GM19035 (cell line): Measurements from ENCODE around the gene ANKRD6.
"Not testable (repeated sequence)": the region's sequence is repeated elsewhere in the genome, so short reads cannot be mapped to it uniquely, and the experiment has no call there.

Experiments used
- ATAC-seq: cut with Tn5 transposase; IDR thresholded peaks from one replicate; pipeline ENCODE4 v1.9.1; 2021; ENCODE audit not compliant: unreplicated experiment

Gene ANKRD6

GRCh38 chr6:89641581-89641980 is 208.6 kb downstream of the ANKRD6 start:
- not testable (repeated sequence) for ATAC-seq

GRCh38 chr6:89642956-89643355 is 210.0 kb downstream of the ANKRD6 start:
- ATAC-seq = no peak

DNA sequence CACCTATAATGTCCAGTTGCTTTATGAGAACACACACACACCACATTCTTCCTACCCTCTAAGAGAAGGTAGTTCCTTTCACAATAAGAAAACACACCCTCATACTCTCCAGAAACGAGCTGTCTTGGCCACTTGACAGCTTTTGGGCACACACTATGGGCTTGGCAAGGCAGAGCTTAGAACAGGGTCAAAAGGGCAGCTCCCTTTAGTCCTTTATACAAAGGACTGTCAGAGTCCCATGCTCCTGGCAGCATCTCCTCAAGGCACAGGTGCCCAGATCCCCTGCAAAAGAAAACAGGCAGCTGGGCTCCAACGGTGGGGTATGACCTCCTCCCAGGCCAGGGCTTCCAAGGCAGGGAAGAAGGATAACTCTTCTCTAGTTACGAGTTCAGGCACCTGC is 210.5 kb downstream of the ANKRD6 start:
- ATAC-seq = no peak

GRCh38 chr6:89644864-89645263 is 211.9 kb downstream of the ANKRD6 start:
- no peak for ATAC-seq

DNA sequence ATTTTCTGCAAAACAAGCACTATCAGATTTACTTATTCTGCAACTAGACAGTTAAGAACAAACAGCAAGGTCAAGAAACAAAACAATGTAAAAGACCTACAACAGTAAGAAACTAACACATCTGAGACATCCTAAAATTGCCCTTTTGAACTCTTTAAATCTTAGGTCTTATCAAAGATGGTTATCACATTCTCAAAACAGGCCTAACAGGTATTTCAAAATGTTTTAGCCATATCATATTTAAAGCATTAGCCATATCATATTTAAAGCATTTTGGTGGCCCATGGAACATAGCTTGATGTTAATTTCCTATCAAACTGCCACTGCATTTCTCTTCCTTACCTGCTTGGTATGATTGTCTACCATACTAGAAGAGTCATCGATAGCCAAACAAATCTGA is 216.7 kb downstream of the ANKRD6 start:
- no peak for ATAC-seq

DNA sequence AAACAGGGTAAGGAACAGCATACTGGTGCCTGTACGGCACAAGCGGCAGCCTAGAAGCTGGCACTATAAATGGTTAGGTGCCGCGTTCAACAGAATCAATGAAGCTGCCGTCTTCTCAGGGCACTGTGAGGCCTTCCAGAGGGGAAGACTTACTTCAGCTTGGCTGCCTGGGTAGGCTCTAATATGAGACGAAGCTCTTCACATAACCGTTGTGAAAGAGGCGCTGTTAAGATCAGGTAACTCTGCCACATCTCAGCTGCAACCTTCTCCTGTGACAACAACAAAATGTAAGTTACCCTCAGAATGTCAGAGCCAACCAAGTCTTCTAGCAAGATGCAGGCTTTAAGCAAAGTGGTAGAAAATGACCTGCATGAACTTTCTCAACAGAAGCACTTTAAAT is 217.6 kb downstream of the ANKRD6 start:
- no peak for ATAC-seq

DNA sequence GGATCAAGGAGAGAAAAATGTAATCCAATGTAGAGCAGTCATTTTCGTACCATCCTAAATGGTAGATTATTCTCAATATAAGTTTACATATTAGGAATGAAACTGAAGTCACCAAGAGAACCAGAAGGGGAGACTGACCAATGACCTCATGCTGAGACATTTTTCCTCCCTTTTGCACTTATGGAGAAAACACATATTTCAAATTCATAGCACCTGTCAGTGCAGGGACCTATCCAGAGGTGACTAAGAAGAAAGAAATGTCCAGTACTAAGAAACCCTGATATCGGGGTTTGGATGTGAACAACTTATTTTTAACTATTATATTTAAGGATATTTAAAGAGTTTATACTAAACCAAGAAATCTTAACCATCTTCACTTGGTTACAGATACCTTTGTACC is 222.2 kb downstream of the ANKRD6 start:
- no peak for ATAC-seq

DNA sequence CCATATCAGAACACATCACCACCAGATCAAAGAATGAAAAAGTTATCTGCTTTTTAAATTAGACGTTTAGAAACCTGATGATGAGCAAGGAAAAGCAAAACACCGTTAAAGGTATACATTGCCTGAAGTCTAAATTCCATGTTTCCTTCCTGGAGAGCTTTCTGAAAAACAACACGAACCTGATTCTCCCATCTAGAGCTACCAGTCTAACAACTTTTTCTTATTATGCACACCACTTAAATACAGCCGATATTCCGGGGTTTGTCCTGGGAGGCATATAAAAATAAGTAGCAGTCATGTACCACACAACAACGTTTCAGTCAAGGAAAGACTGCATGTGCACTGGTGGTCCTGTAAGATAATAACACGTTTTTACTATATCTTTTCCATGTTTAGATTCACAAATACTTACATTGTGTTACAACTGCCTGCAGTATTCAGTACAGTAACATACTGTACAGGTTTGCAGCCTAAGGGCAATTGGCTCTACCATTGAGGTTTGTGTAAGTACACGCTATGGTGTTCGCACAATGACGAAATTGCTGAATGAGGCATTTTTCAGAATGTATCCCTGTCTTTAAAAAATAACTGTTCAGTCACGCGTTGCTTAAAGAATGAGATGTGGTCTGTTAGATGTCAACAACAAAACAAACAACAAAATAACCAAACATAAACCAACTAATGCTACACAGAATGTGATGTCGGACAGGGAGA is 224.7 kb downstream of the ANKRD6 start:
- ATAC-seq = no peak

DNA sequence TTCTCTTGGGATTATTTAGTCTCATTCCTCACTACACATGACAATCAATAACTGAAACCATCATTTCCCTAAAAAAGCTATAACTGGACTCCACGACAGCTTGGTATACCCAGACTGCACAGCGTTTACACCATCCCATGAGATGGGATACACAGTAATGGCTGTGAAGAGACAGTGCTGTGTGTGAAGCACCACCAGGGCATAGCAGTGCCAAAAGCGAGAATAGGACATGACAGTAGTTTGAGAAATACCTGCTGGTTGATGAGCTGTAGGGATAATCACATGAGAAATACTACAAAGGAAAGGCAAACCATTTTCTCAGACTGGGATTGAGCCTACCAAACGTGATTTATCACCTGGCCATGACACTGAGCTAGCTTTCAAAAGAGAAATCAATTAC is 228.0 kb downstream of the ANKRD6 start:
- ATAC-seq = no peak

DNA sequence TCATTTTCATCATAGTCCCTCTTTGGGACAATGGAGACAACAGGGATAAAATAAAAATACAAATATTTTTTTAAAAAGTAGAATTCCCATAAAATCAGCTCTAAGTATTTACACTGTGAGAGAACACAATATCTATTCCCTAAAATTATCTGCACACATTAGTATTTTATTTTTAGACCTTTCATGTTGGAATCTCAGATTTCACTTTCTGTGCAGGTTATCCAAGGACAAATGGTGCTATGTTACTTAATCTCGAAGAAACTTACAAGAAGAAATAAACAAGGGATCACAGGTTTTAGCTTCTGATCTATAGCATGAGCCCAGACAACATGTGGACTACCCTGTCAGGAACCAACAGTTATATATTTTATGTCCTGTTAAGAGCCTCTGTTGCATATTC is 228.6 kb downstream of the ANKRD6 start:
- ATAC-seq = no peak

DNA sequence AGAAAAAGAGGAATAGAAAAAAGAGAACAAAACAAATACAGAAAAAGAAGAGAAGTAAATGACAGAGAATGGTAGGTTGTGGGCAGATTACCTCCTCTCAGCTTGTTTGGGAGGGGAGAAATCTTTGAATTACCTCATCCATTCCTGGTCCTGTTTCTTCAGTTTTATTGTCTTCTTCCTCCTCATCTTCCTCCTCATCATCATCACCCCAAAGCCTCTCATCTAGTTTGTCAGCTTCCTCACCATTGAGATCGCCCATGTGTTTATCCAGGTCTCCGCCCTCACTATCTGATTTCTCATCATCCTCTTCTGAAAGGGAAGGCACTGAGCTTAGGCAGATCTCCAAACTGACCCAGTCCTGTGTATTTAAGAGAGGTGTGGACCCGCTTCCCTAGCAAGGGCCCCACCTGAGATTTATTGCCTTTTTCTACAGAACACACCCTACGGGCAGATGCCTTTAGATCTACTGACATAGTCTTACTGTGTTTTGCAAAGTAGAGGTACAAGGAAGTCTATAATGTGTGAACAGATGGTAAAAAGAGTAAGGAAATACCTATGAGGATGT is 229.8 kb downstream of the ANKRD6 start:
- no peak for ATAC-seq

DNA sequence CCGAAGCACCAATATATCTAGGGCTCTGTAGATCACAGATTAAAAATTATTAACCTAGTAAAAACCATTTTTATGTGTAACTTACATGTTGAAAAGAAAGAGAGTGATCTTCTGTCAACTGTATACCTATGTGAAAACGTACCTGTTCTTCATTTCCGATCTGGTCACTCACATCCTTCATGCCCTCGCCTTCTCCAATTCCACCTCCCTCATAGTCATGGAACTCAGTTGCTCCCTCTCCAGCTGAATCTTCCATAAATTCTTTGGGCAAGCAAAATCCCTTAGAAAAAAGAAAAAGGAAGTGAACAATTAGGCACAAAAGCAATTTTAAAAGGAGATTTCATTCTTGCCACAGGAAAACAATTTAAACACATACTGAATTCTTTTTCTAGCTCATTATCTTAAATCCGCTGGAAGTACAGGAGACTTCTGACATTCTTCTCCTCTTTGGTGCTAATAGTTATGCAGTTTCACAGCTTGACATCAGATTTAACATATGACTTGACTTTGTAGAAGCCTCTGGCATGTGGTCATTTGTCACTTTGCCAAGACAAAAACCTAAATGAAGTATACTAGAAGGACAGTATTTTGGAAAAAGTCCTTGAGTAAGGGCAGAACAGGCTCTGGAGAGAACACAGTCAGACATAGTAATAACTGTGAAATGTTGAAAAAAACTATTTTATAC is 235.1 kb downstream of the ANKRD6 start:
- ATAC-seq = no peak

- no peak for ATAC-seq
These were observed 236.1 kb downstream of the ANKRD6 start for GRCh38 chr6:89669002-89669401.

DNA sequence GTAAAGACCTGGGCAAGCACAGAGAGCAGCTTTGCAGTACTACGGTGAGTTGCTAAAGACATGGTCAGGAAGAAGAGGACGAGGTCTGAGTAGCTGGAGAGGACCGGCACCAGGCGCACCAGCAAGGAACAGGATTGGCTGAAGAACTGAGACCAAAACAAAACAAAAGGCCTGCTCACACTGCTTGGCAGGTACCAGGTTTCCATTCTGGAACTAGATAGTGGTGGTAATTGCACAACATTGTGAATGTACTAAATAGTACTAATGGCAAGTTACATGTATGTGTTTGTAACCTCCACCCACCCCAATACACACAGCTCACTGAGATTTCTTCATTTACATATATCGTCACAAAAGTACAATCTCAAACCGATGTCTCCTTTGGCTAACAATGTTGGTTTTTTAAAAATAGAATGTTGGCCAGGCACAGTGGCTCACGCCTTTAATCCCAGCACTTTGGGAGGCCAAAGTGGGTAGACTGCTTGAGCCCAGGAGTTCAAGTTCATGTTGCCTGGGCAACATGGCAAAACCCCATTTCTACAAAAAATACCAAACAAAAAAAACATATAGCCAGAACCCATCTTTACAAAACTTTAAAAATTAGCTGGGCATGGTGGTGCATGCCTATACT is 238.1 kb downstream of the ANKRD6 start:
- no peak for ATAC-seq

GRCh38 chr6:89675949-89676748 is 243.2 kb downstream of the ANKRD6 start:
- no peak for ATAC-seq

GRCh38 chr6:89678531-89678930 is 245.6 kb downstream of the ANKRD6 start:
- no peak for ATAC-seq

DNA sequence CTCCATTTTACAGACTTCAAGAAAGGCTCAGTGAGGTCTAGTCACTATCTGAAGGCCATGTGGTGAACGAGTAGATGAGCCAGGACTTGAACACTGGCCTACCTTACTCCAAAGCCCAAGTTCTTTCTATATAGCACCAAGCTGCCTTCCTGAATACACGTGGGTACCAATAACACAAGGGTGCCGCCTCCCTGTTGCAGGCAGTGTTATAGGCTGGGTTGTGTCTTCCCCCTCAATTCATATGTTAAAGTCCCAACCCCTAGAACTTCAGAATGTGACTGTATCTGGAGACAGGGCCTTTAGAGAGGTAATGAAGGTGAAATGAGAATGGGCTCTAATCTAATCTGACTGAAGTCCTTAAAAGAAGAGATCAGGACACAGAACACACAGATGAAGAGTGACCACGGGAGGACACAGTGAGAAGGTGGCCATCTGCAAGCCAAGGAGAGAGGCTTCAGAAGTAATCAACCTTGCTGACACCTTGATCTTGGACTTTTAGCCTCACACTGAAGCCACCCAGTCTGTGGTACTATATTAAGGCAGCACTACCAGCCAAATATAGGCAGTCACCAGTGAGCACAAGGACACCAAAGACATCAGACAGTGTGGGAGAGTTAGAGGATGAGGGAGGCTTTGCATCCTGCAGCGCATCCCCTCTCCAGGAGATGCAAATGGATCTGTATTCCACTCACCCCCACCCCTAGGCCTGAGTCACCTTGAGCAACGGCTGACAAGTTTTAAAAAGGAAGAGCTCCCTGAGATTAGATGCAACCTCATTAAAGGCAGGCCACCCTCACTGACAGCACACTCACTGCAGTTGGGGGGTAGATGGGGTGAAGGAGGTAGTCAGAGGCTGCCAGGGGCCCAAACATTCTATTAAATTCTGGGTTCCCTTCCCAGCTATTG is 246.5 kb downstream of the ANKRD6 start:
- no peak for ATAC-seq

DNA sequence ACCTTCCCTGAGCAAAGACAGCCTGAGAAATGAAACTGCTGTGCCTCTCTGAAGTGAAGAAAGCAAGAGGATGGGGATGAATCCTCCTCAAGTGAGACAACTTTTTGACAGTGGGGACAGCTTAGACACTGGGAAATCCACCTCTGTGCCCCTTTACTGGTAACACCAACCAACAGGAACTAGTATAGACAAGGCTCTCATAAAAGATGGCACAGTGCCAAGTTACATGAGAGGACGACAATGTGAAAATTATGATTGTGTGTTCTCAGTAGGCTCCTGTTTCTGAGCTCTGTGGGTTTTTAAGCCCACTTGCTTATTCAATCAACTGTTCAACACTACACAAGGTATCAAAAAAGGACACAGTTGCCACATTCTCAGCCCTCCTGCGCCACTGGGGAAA is 247.2 kb downstream of the ANKRD6 start:
- ATAC-seq = no peak

- ATAC-seq = no peak
These were observed 247.6 kb downstream of the ANKRD6 start for GRCh38 chr6:89680551-89680950.

DNA sequence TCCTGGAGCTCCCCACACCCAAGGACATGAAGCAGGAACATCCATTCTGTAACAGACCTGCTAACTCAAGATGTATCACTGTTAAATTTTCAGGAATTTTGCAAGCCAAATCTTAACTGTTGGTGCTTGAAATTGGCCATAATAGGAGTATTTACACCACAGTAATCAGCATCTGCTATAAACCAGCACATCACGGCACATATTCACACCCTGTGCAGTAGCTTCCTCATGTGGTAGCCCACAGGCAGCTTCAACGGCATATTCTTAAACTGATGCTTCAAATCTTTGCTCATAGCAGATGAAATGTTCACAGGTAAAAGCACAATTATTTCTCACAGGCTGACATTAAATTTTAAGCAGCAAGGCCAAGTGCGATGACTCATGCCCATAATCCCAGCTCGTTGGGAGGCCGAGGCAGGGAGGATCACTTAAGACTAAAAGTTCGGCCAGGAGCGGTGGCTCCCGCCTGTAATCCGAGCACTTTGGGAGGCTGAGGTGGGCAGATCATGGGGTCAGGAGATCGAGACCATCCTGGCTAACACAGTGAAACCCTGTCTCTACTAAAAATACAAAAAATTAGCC is 249.1 kb downstream of the ANKRD6 start:
- ATAC-seq = no peak
